Middle frontal gyrus (tissue), 1 donor: ENCODE data around the gene BANF1.
"Not testable (repeated sequence)": the region's sequence is repeated elsewhere in the genome, so short reads cannot be mapped to it uniquely, and the experiment has no call there.

Experiments
- DNase-seq: peaks from one replicate; pipeline ENCODE4 v3.0.0-alpha.2; 2015; ENCODE audit warnings: low spot score; ENCODE audit errors: extremely low spot score

Gene BANF1

DNA sequence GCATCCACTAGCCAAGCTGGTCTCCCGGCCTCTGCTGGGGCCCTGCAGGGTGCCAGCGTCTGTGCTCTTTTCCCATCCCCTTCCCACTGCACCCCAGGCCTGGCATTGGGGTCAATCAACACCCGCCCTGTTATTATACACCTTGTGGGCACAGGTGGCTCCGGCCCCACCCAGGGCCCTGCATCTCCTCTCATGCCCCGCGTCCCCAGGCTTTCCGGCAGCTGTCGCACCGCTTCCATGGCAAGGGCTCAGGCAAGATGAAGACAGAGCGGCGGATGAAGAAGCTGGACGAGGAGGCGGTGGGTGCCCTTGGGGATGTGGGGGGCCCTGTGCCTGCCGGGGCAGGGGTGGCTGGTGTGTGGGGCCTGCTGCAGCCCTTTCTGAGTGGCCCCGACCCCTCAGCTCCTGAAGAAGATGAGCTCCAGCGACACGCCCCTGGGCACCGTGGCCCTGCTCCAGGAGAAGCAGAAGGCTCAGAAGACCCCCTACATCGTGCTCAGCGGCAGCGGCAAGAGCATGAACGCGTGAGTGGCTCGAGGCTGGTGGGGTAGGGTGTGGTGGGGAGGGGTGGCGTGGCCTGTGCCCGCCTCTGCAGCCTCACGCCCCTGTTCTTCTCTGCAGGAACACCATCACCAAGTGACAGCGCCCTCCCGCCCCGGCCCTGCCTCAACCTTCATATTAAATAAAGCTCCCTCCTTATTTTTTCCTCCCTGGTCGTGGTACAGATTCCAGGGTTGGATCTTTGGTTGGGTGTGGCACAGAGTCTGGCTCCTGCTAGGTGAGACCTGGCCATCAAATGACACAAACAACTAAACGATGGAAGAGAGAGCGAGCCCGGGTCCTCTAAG is 23.7 kb upstream of the BANF1 start:
- DNase-seq, result no peak

DNA sequence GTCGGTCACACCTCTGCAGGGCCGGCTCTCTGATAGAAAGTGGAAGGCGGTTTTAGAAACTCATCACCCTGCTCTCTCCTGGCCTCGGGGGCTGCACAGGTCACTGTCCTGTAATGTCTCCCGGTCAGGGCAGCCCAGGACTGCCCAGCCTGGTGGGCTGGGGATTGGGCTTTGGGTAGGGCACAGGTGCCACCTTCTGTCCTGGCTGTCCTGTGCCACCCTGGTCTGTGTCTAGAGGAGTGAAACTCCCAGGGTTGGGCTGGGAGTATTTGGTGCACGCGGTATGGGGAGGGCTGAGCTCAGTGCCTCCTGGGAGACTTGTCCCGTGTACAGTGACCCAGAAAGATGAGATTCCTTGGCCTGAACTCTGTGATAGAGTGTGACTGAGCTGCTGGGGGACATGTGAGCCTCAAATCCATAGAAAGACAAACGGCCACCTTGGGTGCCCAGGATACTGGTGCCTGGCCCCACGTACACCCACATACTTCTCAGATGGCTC is 23.0 kb upstream of the BANF1 start:
- DNase-seq, result no peak

DNA sequence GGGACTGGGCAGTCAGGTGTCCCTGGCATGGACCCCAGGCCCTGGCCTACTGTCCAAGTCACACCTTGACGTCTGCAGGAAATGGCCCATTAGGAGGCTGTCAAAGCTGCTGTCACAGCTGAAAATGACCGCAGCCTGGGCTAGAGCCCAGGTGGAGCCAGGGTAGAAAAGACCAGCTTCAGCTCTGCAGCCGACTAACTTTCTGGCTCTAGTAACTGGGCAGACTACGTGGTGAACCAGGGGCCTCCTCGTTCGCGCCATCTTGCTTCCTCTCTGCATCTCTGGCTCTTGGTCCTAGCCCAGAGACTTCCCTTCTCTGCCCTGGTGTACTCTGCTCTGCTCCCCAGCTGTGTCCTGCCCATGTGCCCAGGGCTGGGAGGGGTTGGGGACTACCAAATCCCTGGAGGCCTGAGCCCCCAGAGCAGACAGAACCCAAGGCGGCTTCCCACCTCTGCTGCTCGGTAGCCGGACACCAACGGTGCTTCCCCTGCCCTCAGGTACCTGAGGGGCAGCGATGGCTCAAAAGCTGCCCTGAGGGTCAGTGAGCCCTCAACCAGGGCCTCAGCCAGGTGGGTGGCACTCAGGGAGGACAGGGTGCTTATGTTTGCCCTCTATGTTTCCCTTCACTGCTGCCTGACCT is 21.1 kb upstream of the BANF1 start:
- DNase-seq, result no peak

DNA sequence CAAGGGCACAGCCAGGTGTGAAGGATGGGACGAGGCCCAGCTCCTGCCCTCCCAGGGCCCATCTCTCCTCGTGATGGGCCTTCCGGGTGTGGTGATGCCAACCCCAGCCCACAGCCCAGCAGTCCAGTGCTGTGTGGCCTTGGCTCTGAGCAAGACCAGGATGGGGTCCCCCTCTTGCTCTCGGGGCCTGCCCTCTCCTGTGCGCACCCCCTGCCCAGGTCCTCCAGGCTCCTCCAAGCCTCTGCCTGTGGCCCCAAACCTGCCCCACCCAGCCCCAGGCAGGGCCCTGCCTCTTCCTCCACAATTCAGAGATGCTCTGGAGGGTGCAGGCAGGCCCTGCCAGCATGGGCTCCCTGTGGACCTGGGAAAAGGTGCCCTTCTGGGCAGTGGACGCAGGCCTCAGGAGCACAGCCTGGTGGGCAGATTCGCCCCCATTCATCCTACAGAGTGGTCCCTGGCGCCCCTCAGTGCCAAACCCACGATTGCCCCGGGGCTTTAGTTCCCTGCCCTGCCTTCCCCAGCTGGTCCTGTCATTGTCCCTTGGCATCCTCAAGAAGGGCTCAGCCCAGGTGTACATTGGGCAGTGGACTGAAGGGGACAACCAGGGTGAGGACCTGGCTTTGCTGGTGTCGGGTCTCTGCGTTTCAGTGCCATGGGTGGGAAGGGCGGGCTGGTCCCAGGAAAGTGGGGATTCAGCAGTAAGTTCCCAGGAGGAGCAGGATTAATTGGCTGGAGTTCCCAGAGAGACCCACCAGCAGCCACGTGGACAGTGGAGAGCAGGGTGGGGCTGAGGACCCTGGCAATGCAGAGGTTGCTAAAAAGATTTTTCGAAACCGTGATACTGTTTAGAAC is 20.1 kb upstream of the BANF1 start:
- no peak for DNase-seq

DNA sequence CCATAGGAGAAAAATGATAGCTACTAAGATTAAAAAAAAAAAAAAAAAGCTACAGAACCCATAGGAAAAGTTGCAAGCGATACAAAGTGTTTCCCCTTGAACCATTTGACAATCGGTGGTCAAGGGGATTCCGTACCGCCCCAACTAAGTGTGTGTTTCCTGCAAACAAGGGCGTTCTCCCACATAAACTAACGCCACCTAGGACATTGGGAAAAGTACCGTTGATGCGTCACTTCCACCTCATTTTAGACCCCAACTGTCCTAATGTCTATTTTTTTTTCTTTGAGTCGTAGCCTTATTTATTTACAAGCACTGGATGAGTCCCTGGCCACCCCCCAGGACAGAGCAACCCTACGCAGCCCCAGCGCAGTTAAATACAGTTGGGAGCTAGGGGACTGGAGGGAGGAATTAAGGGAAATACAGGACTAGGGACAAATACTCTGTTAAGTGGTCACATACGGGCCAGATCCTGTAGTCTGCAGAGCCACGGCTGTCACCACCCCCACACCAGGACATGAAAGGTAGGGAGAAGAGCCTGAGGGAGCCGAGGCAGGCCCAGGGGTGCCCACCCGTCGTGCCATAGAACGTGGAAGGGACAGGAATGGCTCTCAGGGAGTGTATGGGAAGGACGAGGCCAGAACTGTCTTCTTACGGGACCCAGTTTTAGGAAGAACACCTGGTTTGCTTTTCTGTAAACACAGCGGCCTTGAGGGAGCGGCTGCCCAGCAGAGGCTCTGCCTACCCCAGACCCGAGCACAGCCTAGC is 19.3 kb upstream of the BANF1 start:
- no peak for DNase-seq

DNA sequence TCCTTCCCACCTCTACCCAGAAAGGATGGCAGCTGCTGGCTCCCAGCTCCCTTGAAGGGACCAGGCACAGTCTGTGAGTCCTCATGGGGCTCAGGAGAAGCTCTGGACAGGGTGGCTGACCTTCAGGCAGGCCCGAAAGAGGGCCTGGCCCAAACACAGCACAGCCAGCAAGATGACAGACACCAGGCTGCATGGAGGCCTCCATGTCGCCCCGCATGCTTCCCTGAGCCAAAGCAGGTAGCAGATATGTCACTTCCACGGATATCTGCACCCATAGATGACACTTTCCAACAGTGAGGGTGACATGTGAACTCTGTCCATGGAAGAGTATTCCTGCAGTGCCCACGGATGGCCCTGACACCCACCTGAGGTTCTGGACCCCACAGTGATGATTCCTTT is 18.7 kb upstream of the BANF1 start:
- no peak for DNase-seq

DNA sequence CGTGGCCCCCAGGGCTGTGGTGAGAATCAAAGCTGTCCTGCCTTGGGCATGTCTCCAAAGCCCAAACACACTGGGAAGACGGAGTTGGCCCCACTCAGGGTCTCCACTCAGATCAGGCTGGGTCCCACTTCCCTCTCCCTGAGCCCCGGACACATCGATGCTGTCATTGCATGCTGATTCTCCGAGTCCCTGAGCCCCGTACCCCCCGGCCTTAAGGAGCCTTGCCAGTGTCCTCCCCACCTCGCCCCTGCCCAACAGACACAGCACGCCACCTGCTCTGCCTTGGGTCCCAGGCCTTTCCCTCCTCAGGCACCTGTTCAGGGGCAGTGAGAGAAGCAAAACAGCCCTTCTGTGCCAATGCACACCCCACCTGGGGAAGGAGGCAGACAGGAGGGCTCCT is 15.0 kb upstream of the BANF1 start:
- DNase-seq, result no peak

DNA sequence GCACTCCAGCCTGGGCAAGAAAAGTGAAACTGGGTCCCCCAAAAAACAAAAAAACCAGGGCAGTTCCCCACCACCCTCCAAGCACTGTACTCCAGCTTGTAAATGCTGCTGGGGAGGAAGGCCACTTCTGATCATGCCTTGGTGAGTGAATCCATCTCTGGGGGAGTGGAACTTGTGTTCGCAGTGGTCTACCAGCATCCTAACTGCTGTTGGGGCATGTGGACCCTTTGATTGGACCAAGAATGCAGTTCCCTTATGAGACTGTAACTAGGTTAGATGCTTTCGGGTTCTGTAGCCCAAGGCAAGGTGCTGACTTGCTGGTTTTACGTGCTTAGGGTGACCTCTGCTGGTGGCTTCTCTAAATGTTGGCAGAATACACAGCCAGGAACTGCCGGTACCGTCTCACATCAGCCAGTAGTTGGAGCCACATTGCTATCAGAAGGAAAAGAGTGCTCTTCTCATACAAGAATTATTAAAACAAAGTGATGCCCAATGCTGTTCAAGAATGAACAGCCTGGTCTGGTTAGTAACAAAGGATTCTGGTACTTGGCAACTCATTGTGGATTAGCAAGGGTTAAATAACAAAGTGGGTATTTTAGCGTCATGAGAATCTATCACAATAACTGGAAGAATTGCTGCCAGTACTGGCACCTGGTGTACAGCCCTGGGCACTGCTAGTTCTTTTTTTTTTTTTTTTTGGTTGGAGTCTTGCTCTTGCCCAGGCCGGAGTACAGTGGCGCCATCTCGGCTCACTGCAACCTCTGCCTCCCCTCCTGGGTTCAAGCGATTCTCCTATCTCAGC is 13.3 kb upstream of the BANF1 start:
- DNase-seq, result peak; percentile 85

DNA sequence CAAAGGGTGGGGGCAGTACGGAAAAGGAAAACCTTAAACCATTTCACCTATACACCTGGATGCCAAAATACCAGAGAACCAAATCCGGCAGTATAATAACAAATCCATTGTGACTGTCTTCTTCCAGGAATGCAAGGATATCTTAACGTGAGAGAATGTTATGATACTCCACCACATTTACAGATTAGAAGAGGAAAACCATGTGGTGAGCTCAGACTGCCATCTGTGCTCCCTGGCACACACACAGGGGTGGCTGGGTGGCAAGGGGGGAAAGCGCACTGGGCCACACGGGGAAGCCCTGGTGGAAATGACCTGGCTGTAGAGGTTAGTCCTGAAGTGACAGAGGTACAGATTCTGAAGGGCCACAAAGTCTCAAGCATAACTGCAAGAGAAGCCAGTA is 10.2 kb upstream of the BANF1 start:
- DNase-seq, result no peak

DNA sequence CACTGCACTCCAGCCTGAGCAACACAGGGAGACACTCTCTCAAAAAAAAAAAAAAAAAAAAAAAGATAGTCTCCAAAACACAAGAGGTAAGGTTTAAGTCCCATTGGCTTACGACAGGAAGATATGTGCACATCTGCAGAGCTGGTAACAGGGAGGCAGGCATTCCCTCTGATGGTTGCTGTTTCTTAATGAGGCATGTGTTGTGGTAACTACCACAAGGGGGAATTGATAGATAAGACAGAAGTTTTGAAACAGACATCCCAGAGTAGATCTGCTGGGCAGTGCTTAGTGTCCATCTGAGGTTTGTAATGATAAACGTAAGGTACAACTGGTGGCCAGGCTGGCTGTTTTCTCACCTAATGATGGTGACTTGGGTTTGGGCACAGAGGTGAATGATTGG is 5.0 kb upstream of the BANF1 start:
- DNase-seq, result no peak

DNA sequence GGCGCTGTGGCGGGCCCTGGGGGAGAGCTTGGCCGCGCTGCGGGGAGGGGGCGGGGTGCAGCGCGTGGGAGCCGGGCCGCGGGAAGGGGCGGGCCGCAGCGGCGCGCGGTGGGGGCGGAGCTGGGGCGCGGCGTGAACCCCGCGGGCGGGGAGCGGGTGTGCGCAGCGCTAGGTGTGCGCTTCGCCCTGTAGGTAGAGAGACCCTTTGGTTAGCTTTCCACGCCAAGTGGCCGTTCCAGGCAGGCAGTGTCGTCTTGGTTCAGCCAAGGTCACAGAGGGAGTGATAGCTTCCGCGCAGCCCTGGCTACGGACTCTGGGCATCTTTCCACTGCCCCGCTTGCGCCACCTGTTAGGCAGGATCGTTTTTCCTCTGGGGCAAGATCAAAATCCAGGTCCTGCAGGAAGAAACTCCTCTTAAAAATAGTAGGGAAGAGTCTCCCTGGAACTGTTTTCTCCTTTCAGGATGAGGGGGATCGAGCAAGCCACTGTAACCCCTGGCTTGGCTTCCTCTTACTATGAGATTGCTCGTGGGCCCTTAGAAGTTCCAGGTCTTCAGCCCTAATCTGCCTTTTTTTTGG is 434 bp downstream of the BANF1 start:
- DNase-seq, result no peak

DNA sequence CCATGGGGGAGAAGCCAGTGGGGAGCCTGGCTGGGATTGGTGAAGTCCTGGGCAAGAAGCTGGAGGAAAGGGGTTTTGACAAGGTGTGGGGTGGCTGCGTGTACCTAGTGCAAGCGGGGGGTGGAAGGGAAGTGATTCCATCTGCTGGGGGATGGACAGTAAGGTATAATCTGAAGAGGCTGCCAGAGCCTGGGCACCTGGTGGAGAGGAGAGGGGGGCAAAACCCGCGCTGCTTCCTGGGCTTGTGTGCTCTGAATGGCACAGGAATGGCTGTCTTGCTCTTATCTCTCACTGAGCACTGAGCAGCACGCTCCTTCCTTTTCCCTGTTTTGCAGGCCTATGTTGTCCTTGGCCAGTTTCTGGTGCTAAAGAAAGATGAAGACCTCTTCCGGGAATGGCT is 988 bp downstream of the BANF1 start:
- DNase-seq, result no peak

DNA sequence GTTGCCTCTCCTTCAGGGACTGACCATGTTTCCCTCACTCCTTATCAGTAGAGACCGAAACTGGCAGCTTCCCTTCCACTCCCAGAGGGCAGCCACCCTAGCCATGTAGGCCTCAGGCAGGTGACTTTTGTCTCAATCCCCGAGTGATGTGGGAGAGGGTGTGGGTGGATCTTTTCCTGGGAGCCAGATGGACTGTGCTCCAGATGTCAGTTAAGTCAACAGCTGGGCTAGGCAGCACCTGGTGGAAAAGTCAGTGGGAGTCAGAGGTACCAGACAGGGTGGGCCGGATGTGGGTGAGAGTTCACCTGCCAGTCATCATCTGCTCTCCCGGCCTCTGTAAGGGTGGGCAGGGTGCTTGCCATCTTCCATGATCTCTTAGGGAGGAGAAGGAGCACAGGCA is 1.9 kb downstream of the BANF1 start:
- no peak for DNase-seq

DNA sequence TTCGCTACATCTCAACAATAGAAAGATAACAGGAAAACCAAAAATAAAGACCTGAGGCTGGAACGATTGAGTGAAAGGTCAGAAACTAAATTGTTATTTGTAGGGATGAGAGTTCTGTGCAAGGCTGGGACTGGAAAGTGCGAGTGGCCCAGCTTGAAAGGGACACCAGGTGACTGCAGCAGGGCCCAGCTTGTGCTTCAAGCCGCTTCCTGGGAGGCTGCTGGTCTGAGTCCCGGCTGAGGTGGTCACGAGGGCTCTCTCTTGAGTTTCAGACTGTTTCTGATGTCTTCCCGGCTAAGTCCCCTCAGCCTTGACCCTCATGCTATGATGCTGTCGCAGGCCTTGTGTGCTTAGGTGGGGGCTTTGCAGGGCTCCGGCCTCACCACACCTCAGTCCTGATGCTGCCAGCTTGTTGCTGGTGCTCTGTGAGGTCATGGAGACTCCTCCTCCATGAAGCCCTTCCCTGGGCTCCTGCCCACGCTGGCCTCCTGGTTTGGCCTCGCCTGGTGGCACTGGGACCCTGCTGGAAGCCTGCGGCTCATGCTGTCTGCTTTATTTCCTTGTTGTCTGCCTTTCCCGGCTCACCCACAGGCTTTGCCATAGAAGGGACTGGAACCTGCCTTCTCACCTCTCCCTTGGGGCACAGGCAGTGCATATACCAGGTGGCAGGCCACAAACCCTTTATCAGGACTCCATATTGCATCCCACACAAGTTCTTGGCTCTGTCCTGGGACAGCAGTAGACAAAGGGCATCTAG is 4.0 kb downstream of the BANF1 start:
- DNase-seq, result no peak

DNA sequence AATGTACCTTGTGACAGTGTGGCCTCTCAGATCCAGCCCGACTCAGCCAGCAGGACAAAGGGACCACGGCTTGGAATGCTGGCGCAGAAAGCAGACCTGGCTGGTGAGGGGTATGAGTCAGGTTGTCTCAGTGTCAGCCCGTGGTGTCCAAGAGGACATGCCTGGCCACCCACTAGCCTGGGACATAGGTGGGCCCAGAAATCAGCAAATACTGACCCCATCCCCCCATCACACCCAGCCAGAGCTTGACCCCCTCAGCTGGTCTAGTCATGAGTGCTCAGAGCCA is 4.5 kb downstream of the BANF1 start:
- DNase-seq, result no peak

DNA sequence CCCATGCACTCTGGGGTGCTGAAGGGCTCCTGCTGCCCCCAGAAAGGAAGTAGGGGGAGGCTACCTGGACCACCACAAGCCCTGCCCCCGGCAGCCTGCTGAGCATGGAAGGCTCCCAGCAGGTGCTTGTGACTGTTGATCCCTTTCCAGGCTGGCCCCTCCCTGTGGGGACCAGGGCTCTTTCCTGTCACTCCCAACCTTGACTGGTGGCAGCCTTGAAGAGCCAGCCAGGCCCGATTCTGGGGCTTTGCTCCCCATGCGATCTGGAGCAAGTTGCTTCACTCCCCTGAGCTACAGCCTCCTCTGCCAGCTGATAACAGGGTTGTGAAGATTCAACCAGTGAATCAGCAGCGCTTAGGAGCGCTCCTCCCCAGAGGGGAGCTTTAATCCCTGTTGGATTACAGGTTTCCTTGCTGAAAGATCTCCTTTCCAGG is 4.9 kb downstream of the BANF1 start:
- no peak for DNase-seq

DNA sequence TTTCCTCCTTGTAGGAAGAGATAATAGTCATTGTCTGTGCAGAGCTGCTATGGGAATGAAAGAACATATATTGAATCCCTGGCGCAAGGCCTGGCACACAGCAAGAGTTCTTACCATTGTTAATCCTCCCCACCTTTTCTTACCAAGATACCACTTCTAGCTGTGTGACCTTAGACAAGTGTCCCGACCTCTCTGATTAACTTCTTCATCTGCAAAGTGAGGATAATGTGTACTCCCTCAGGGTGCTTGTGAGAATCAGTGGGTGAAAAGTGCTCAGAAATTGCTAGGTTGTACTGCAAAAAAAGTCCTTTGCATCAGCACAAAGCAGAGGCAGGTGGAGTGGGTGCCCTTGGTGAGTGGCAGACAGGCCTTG is 5.8 kb downstream of the BANF1 start:
- DNase-seq, result no peak

DNA sequence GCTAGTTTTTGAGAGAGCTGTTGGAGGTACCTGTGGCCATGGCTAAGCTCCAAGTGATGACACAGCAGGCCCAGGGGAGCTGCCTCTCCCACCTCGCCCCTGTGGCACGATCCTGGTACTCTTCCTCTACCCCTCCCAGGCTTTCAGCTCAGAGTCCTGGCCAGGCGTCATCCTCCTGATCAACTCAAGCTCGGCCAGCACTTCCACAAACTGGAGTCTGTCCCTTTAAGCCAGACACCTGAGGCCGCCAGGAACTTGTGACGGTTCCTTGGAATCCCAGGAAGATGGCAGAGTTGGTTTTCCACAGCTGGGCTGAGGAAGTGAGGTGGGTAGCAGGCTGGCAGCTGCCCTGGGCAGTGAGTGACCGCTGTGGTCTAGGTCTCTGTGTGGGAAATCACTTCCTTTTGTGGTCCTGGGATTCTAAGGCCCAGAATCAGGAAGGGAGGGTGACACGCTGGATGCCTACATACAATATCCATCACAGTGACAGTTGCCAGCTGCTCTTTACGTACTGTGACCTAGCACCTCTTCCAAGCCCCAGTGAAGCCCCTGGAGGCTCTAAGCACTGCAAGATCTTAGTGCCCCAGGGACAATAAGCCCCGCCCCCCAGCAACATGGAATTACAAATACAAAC is 6.3 kb downstream of the BANF1 start:
- DNase-seq, result no peak

DNA sequence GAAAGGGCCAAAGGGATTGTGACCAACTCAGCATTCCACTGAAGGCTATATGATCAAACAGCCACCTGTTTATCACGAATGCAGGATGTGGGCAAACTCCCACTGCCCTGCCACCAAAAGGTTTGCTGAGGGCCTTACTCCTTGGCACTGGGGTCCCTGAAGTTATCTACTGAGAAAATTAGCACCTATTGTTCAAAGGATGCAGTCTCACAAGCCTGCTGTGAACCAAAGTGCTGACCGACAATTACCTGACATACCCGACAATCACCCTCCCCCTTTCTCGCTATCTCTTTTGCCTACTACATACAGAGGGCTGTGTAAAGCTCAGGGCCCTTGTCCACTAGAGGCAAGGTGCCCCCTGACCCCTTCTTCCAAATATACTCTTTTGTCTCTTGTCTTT is 7.7 kb downstream of the BANF1 start:
- not testable (repeated sequence) for DNase-seq
